DND-41 (cell line): Measurements from ENCODE around the gene LAMC3.

Experiments used
- EZH2 ChIP-seq: IDR thresholded peaks from 3 replicates; pipeline ENCODE4 v1.6.1; 2012; ENCODE audit warnings: borderline replicate concordance, low read depth, mild to moderate bottlenecking, moderate library complexity, low read length, inconsistent platforms; ENCODE audit not compliant: severe bottlenecking
- TF ChIP-seq, protein P1 (sequence below): IDR thresholded peaks from 2 replicates; pipeline ENCODE4 v1.5.1; 2012; ENCODE audit warnings: borderline replicate concordance, low read length, moderate library complexity, mild to moderate bottlenecking; ENCODE audit not compliant: poor library complexity, severe bottlenecking; ENCODE audit errors: extremely low read depth

DNA sequence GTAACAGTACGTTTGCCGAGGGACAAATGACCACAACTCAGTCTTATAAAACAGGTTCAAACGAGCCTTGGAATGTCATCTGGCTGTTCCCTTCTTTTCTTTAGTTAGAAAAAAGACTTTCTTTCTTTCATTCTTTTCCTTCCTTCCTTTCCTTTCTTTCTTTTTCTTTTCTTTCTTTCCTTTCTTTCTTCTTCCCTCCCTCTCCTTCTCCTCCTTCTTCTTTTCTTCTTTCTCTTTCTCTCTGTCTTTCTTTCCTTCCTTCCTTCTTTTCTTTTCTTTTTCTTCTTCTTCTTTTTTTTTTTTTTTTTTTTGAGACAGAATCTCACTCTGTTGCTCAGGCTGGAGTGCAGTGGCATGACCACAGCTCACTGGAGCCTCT is 9.7 kb upstream of the LAMC3 start:
- TF ChIP-seq, protein P1, sequence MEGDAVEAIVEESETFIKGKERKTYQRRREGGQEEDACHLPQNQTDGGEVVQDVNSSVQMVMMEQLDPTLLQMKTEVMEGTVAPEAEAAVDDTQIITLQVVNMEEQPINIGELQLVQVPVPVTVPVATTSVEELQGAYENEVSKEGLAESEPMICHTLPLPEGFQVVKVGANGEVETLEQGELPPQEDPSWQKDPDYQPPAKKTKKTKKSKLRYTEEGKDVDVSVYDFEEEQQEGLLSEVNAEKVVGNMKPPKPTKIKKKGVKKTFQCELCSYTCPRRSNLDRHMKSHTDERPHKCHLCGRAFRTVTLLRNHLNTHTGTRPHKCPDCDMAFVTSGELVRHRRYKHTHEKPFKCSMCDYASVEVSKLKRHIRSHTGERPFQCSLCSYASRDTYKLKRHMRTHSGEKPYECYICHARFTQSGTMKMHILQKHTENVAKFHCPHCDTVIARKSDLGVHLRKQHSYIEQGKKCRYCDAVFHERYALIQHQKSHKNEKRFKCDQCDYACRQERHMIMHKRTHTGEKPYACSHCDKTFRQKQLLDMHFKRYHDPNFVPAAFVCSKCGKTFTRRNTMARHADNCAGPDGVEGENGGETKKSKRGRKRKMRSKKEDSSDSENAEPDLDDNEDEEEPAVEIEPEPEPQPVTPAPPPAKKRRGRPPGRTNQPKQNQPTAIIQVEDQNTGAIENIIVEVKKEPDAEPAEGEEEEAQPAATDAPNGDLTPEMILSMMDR, result no peak
- TF ChIP-seq EZH2, result no peak
